GM12865 (cell line): ENCODE measurements around the gene ST7.
A peak's percentile ranks its signal among the peaks of the same experiment; 100 is the strongest.

Experiments
- DNase-seq: peaks from one replicate; pipeline ENCODE4 v3.0.0; 2010; ENCODE audit warnings: low read depth
- H3K4me3 ChIP-seq: 2 replicates; pipeline ENCODE4 v1.5.1; 2011; ENCODE audit warnings: mild to moderate bottlenecking, low read depth, low read length, control low read depth
- CTCF ChIP-seq: IDR thresholded peaks from 2 replicates; pipeline ENCODE4 v1.5.1; 2011; ENCODE audit warnings: low read length, control low read depth, low read depth, inconsistent platforms; ENCODE audit not compliant: insufficient read depth; ENCODE audit errors: missing control alignments

Gene ST7

GRCh38 chr7:117018713-117019112 is 65.4 kb downstream of the ST7 start:
- TF ChIP-seq CTCF = no peak
- DNase-seq = no peak
- no peak overlapping the region for H3K4me3 ChIP-seq

GRCh38 chr7:117019287-117019686 is 66.0 kb downstream of the ST7 start:
- TF ChIP-seq CTCF = no peak
- no peak for DNase-seq
- H3K4me3 ChIP-seq = no peak overlapping the region

GRCh38 chr7:117019786-117020590 is 66.7 kb downstream of the ST7 start:
- no peak overlapping the region for H3K4me3 ChIP-seq
- no peak for DNase-seq
- TF ChIP-seq CTCF = no peak

- no peak for DNase-seq
- no peak for TF ChIP-seq CTCF
- H3K4me3 ChIP-seq = no peak overlapping the region
These were observed 67.3 kb downstream of the ST7 start for GRCh38 chr7:117020591-117020973.

GRCh38 chr7:117021366-117021765 is 68.1 kb downstream of the ST7 start:
- TF ChIP-seq CTCF = no peak
- DNase-seq = no peak
- no peak overlapping the region for H3K4me3 ChIP-seq

- TF ChIP-seq CTCF = no peak
- DNase-seq = no peak
- no peak overlapping the region for H3K4me3 ChIP-seq
These were observed 68.7 kb downstream of the ST7 start for GRCh38 chr7:117021986-117022385.

GRCh38 chr7:117023325-117023854 is 70.1 kb downstream of the ST7 start:
- DNase-seq = peak; percentile 67
- no peak for TF ChIP-seq CTCF
- H3K4me3 ChIP-seq = peak overlapping the region; percentile 19
